Liver (tissue), 9 donors: Measurements from ENCODE around the gene POU2AF3. TPM values are rescaled to one million over a fixed set of nuclear protein-coding genes. Genes with fewer than 3 reads are reported as not detected.

ENCODE experiments used
- DNase-seq: peaks from one replicate; pipeline ENCODE4 v3.0.0-alpha.2; 2017; ENCODE audit warnings: low spot score
- H3K27ac ChIP-seq, 2 donors: one replicate each; pipeline ENCODE4 v1.7.0; 2013; ENCODE audit warnings: inconsistent platforms in 2 of 2, low read length in 2 of 2, control low read depth in 1 of 2, low read depth in 1 of 2, mild to moderate bottlenecking in 1 of 2
- H3K27me3 ChIP-seq, 4 donors: one replicate each; pipeline versions ENCODE4 v1.6.1 to v1.7.0; 2013; ENCODE audit warnings: low read length in 3 of 4, inconsistent platforms in 1 of 4, mild to moderate bottlenecking in 1 of 4, moderate library complexity in 1 of 4; ENCODE audit not compliant: control insufficient read depth in 4 of 4, insufficient read depth in 4 of 4
- H3K36me3 ChIP-seq, 4 donors: one replicate each; pipeline versions ENCODE4 v1.6.1 to v1.7.0; 2013; ENCODE audit warnings: low read length in 3 of 4, mild to moderate bottlenecking in 3 of 4, low read depth in 1 of 4, moderate library complexity in 1 of 4; ENCODE audit not compliant: control insufficient read depth in 4 of 4, insufficient read depth in 3 of 4
- H3K4me1 ChIP-seq, 4 donors: one replicate each; pipeline versions ENCODE4 v1.6.1 to v1.7.0; 2013; ENCODE audit warnings: low read length in 3 of 4, mild to moderate bottlenecking in 3 of 4, moderate library complexity in 1 of 4; ENCODE audit not compliant: control insufficient read depth in 4 of 4, insufficient read depth in 4 of 4
- H3K4me3 ChIP-seq, 3 donors: one replicate each; pipeline versions ENCODE4 v1.6.1 to v1.7.0; 2013; ENCODE audit warnings: low read length in 3 of 3, control low read depth in 1 of 3, low read depth in 1 of 3, mild to moderate bottlenecking in 1 of 3
- H3K9ac ChIP-seq, 2 donors: one replicate each; pipeline ENCODE4 v1.7.0; 2013; ENCODE audit warnings: low read length in 2 of 2, mild to moderate bottlenecking in 2 of 2, moderate library complexity in 2 of 2, control low read depth in 1 of 2, low read depth in 1 of 2
- H3K9me3 ChIP-seq, 4 donors: one replicate each; pipeline versions ENCODE4 v1.6.1 to v1.7.0; 2013; ENCODE audit warnings: low read length in 3 of 4; ENCODE audit not compliant: control insufficient read depth in 4 of 4
- ATF3 ChIP-seq: IDR thresholded peaks from 2 replicates; pipeline ENCODE4 v1.6.1; 2016; ENCODE audit warnings: antibody characterized with exemption
- CTCF ChIP-seq: fragments of 150-350 bp; IDR thresholded peaks from 2 replicates; pipeline ENCODE4 v1.5.1; 2017; ENCODE audit warnings: improper control_type of control experiment, low read depth, low read length; ENCODE audit not compliant: missing input control
- EGR1 ChIP-seq, 2 donors: IDR thresholded peaks; 2 replicates each; pipeline ENCODE4 v1.6.1; 2016 to 2018; ENCODE audit warnings: antibody characterized with exemption in 2 of 2, low read depth in 2 of 2
- GABPA ChIP-seq, 2 donors: IDR thresholded peaks in 1 of 2; conservative IDR thresholded peaks in 1 of 2; 2 replicates each; pipeline ENCODE4 v1.6.1; 2016; ENCODE audit warnings: antibody characterized with exemption in 2 of 2, mild to moderate bottlenecking in 1 of 2, moderate library complexity in 1 of 2
- HNF4A ChIP-seq, 2 donors: conservative IDR thresholded peaks; 2 replicates each; pipeline ENCODE4 v1.6.1; 2016; ENCODE audit warnings: antibody characterized with exemption in 2 of 2, mild to moderate bottlenecking in 2 of 2
- HNF4G ChIP-seq: IDR thresholded peaks from 2 replicates; pipeline ENCODE4 v1.6.1; 2016; ENCODE audit warnings: antibody characterized with exemption
- JUND ChIP-seq, 2 donors: IDR thresholded peaks; 2 replicates each; pipeline ENCODE4 v1.6.1; 2016; ENCODE audit warnings: antibody characterized with exemption in 2 of 2
- MAX ChIP-seq: IDR thresholded peaks from 2 replicates; pipeline ENCODE4 v1.6.1; 2016; ENCODE audit warnings: antibody characterized with exemption
- RAD21 ChIP-seq, 2 donors: IDR thresholded peaks; 2 replicates each; pipeline ENCODE4 v1.6.1; 2016; ENCODE audit warnings: antibody characterized with exemption in 2 of 2, mild to moderate bottlenecking in 2 of 2
- RXRA ChIP-seq, 2 donors: IDR thresholded peaks; 2 replicates each; pipeline ENCODE4 v1.6.1; 2017 to 2018; ENCODE audit warnings: antibody characterized with exemption in 2 of 2, mild to moderate bottlenecking in 1 of 2
- SP1 ChIP-seq: IDR thresholded peaks from 2 replicates; pipeline ENCODE4 v1.6.1; 2018; ENCODE audit warnings: antibody characterized with exemption, mild to moderate bottlenecking
- YY1 ChIP-seq: IDR thresholded peaks from 2 replicates; pipeline ENCODE4 v1.6.1; 2016; ENCODE audit warnings: antibody characterized with exemption, mild to moderate bottlenecking
- ZBTB33 ChIP-seq: IDR thresholded peaks from 2 replicates; pipeline ENCODE4 v1.6.1; 2016; ENCODE audit warnings: antibody characterized with exemption
- WGBS: extraction: QIAGEN DNeasy Blood & Tissue Kit; methylation state at CpG from one replicate; pipeline ENCODE4 v1.1.7; 2013; 5-methylcytosine and 5-hydroxymethylcytosine counted together
- polyA plus RNA-seq, 2 donors: library from polyadenylated mRNA; stranded (reverse) in 1 of 2; unstranded in 1 of 2; fragments of 200-250 nt in 1 of 2; fragments of >200 nt in 1 of 2; fragmentation: Nextera tagmentation in 1 of 2; extraction: Ambion mirVana in 1 of 2; gene quantifications; one replicate each; pipeline versions ENCODE4 v1.2.1 to v1.2.3, GENCODE V29; 2013 to 2015
- total RNA-seq, 2 donors: library from RNA; depleted of rRNA; stranded (reverse); fragments of >200 nt; gene quantifications; one replicate each; pipeline ENCODE4 v1.2.3, GENCODE V29; 2014
- donor health status: healthy.
- donor health status: healthy.
- donor health status: healthy.
- donor health status: healthy.
- donor health status: healthy.

POU2AF3 gene
- total and polyA plus RNA-seq, 4 donors: 0.17 to 0.68 (median 0.49) TPM

- Histone ChIP-seq H3K27me3 (no peaks in the 10 kb centered on the region), H3K4me3 (no peak overlapping the region), H3K9ac (no peak overlapping the region), H3K4me1 (peaks cover 8 to 49% (median 44%) of the 10 kb centered on the region in 4 donors), H3K27ac (no peak overlapping the region), H3K9me3 (no peaks in the 10 kb centered on the region), H3K36me3 (no peaks in the 10 kb centered on the region)
- WGBS: 68% methylated on average over 3 of the region's 3 CpGs
- TF ChIP-seq HNF4G: no peak
- TF ChIP-seq SP1: no peak
- no peak for TF ChIP-seq MAX
- no peak for TF ChIP-seq CTCF
- TF ChIP-seq YY1: no peak
- TF ChIP-seq GABPA (IDR thresholded peaks at IDR 0.05 in 1 of 2, conservative IDR thresholded peaks at IDR 0.05 in 1 of 2): no peak
- no peak for DNase-seq
Observed at GRCh38 chr11:111302298-111302697, 4.0 kb downstream of the POU2AF3 start.

GRCh38 chr11:111303461-111303860, 5.1 kb downstream of the POU2AF3 start:
- Histone ChIP-seq H3K4me3 (no peak overlapping the region), H3K27me3 (no peaks in the 10 kb centered on the region), H3K27ac (peak overlapping the region in 1 of 2 donors; percentile 45), H3K9me3 (no peaks in the 10 kb centered on the region), H3K4me1 (peaks cover 10 to 55% (median 53%) of the 10 kb centered on the region in 4 donors), H3K9ac (no peak overlapping the region), H3K36me3 (no peaks in the 10 kb centered on the region)
- whole genome bisulfite sequencing: 22% methylated on average over 4 of the region's 4 CpGs
- TF ChIP-seq EGR1 (IDR thresholded peaks at IDR 0.05; ENCODE audit: low read depth in 2 of 2) (peak in 1 of 2 donors; percentile 31), JUND (IDR thresholded peaks at IDR 0.05) (peak in 1 of 2 donors; percentile 33), SP1 (peak; percentile 68), RXRA (IDR thresholded peaks at IDR 0.05) (peak; percentile 62 to 79), HNF4A (conservative IDR thresholded peaks at IDR 0.05) (peak; percentile 55 to 66), ZBTB33 (peak; percentile 28), YY1 (peak; percentile 61), CTCF (no peak), RAD21 (IDR thresholded peaks at IDR 0.05) (peak; percentile 42 to 54), ATF3 (no peak), MAX (peak; percentile 69)
- no peak for DNase-seq
